ENCODE results near the gene SIRPA.

SIRPA gene

GRCh38 chr20:1953621-1954020 is 58.4 kb downstream of the SIRPA start:
- no peak for DNase-seq

GRCh38 chr20:1955217-1955616 is 60.0 kb downstream of the SIRPA start:
- DNase-seq: no peak

GRCh38 chr20:1958426-1958825 is 63.2 kb downstream of the SIRPA start:
- DNase-seq: no peak

GRCh38 chr20:1959156-1959555 is 63.9 kb downstream of the SIRPA start:
- DNase-seq: no peak

GRCh38 chr20:1961374-1961773 is 66.2 kb downstream of the SIRPA start:
- no peak for DNase-seq

- no peak for DNase-seq
These were observed 68.9 kb downstream of the SIRPA start for GRCh38 chr20:1964061-1964460.

GRCh38 chr20:1964659-1965405 is 69.6 kb downstream of the SIRPA start:
- DNase-seq: no peak

GRCh38 chr20:1965520-1966351 is 70.5 kb downstream of the SIRPA start:
- DNase-seq: peak; percentile 58

- DNase-seq: no peak
These were observed 73.8 kb downstream of the SIRPA start for GRCh38 chr20:1968964-1969363.

GRCh38 chr20:1971893-1972586 is 76.8 kb downstream of the SIRPA start:
- no peak for DNase-seq

GRCh38 chr20:1973601-1974440 is 78.6 kb downstream of the SIRPA start:
- no peak for DNase-seq

GRCh38 chr20:1975291-1975690 is 80.1 kb downstream of the SIRPA start:
- no peak for DNase-seq

GRCh38 chr20:1979106-1979778 is 84.0 kb downstream of the SIRPA start:
- DNase-seq: no peak

- no peak for DNase-seq
These were observed 87.5 kb downstream of the SIRPA start for GRCh38 chr20:1982686-1983085.

GRCh38 chr20:1983301-1983700 is 88.1 kb downstream of the SIRPA start:
- no peak for DNase-seq

GRCh38 chr20:1987826-1988225 is 92.6 kb downstream of the SIRPA start:
- DNase-seq: no peak

All from CD4-positive, alpha-beta T cell treated with Interleukin-12 subunit alpha and Interleukin-12 subunit beta, for 1 hour (primary cell).